Left ventricle myocardium superior (tissue), 1 donor: ENCODE data around the gene CEP85L. TPM values are rescaled to one million over a fixed set of nuclear protein-coding genes. Genes with fewer than 3 reads are reported as not detected.
A peak's percentile ranks its signal among the peaks of the same experiment; 100 is the strongest.

Source experiments
- ATAC-seq: fragments of 200-7000 bp; cut with Tn5 transposase; one replicate; pipeline ENCODE4 v1.9.1; 2020; ENCODE audit warnings: mild to moderate bottlenecking, moderate library complexity
- DNase-seq: peaks from one replicate; pipeline ENCODE4 v3.0.0-alpha.2; 2020
- intact Hi-C: fragments of 100-400 bp; cut with micrococcal nuclease; formaldehyde crosslinking; loops from one replicate; pipeline ENCODE4 v1.11.0; 2022
- total RNA-seq: library from RNA; stranded (reverse); fragmentation: NEBNext Ultra II Directional; extraction: Animal tissue kit (Norgen Biotek cat#: 25700); gene quantifications from one replicate; pipeline ENCODE4 v1.2.1, GENCODE V29; 2021
- donor health status: DM: no; HTN: yes; CAD: no; lungs with severe emphysema.

CEP85L gene
- total RNA-seq, 1 donor from 2014 or later: 14.5 TPM

DNA sequence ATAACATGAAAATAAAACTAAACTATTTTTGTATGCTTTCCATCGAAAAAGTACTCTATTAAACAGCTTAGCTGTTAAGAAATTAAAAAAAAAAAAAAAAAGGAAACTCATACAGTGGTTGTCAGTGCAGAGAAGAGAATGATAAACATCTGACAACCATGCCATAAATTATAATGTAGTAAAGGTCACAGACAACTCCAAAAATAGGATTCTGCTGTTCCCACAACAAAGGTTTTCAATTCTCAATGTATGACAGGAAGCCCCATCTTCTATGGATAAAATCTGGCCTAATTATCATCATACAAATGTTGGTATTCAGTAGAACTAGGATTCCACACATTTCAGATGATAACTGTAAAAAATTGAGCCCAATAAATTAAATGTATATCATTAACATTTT is 98.3 kb downstream of the CEP85L start:
- ATAC-seq (no peak), DNase-seq (no peak)
- intact Hi-C loops: loop anchor here (5.0 kb wide), 1 partner anchor 181 kb away; no protein-coding TSS in a partner anchor

DNA sequence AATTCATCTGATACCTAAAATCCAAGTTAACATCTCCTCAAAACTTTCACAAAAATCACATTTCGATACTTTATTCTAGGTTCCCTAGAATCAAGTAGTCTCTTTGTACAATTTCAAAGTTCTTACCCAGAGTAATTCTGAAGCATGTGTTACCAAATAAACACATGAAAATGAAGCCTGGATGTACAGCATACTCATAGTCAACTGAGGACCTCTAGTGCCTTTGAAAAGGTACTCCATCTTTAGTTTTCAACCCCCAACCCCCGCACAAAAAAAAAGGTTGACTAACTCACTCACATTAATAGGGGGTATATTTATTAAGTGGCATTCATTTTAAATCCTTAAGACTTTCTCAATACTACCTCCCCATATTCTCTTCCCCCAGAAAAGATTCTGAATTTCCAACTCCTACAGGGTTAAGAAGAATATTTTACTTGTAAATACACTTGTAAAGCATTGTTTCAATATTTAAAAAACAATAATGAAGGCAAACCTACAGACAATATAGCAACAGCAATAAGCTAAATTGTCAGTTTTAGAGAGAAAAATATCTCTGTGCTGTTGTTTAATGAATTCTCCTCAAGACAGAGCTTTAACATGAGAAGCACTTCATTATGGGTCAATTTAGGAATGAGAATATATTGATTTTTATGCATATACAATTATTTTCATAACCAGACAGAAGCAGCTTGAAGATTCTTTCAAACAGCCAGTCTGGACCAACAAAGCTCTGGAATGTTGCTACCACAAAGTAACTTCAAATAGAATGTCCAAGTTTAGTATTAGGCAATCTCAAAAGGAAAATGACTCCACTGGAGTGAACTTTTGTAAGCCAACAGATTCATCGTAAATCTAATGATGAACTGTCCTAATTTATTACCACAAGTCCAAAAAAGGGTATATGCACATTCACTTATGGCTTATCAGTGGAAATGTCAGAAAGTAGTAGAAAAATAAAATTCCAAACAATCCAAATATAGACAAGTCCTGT is 100.0 kb downstream of the CEP85L start:
- DNase-seq (no peak), ATAC-seq (peak; percentile 55)
- intact Hi-C loops: loop anchor here (5.0 kb wide), 1 partner anchor 179 kb away; no protein-coding TSS in a partner anchor

DNA sequence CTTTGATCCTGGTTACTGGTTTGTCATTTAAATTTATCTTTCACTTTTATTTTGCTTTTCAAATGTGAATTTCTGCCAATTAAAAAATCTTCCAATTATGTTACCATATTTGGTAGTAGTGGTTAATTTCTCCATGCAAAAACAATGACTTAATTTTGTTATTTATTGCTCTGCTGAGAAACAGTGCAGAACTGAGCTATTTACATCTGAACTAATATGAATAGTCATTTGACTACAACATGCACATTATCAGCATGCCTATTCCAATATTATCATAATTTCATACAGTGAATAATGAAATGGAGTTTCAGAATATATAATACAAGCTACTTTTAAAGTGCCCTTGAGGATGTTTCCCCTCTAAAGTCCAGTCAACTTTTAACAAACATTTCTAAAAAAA is 102.8 kb downstream of the CEP85L start:
- DNase-seq (no peak), ATAC-seq (no peak)
- intact Hi-C loops: loop anchor here (5.0 kb wide), 1 partner anchor 261 kb away; no protein-coding TSS in a partner anchor

DNA sequence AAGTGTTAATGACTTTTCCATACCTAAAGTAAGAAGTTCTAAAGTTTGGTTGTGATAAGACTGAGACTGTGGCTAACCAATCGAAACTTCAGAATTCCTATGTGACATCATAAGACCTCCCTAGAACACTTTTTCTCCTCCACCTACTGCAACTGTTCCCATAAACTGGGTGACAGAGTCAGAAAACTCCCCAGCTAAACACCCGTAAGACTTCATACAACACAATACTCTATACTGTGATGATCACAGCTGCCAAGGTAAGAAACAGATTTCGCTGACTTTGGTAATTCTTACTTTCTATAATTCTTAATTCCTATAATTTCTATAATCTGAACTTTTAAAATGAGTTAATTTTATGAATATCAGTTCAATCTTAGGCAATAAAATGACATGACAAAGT is 103.3 kb downstream of the CEP85L start, which contains the start of gene PLN:
Gene PLN, plus strand, starts transcription at position 161 of the 400 bp plus-strand sequence. CDS start 10,626 bp downstream, outside the sequence.
- peak; percentile 88 for ATAC-seq
- DNase-seq: no peak
- intact Hi-C loops: loop anchor here (5.0 kb wide), 1 partner anchor 261 kb away; no protein-coding TSS in a partner anchor

DNA sequence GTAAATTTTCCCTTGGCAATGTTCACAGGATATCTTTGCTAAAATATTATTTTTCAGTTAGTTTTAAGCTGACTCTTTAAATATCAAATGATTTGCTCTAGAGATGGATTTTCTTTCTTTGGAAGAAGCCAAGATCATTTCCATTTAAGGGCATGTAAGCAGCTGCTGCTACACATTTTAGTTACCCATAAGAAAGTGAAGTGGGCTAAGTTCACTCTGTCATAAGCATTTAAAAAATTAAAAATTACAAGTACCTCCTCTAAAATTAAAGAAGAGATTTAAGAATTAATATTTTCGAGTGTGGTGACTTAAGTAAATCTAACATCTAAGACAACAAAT is 104.5 kb downstream of the CEP85L start:
- ATAC-seq (no peak), DNase-seq (no peak)
- intact Hi-C loops: loop anchor here (5.0 kb wide), 1 partner anchor 260 kb away; no protein-coding TSS in a partner anchor

DNA sequence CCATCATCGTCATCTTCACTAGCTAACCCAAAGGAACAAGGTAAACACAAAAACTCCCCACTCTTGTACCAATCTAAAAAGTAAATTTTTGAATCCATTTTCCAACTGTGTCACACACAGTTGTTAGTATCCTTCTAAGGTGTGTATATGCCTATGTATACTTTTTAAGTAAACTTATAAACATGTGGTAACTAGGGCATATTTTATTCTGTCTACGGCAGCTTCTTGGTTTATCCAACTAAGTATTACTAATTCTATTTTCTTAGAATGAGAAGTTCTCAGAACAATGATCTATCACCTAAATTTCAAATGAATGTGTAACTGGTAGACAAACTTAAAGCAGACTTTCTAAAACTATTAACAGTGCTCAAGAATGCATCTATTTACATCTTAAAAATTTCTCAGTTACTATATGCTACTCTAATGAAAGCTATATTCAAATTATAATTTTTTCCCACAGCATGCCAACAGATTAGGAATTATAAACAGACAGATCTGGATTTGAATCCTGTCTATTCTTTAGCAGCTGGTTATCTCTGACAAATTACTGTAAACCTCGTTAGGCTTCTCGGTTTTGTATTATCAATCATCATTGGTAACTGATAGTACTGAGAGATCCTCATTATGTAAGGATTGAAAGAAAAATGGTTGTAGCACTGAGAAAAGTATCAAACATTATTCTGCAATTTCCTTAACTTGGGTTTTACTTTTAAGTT is 105.1 kb downstream of the CEP85L start:
- intact Hi-C loops: loop anchor here (5.0 kb wide), 1 partner anchor 259 kb away; no protein-coding TSS in a partner anchor
- ATAC-seq: no peak

DNA sequence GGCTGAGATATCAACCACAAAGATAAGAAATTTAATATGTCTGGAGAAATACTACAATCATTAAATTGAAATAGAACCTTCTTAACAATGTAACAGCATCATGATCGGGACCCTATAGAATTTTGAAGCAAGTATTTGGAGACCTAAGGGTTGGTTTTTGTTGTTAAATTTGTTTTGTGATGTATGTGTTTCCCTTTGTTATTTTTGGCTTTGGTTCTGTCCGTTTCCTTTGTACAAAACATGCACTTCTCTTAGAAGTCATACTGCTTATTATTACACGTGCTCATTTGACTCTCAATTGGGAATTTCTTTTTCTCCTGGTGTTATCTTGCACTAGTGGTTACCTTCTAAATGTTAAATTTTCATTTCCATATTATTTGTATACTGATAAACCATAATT is 107.3 kb downstream of the CEP85L start:
- intact Hi-C loops: no loop called here
- ATAC-seq: no peak
- no peak for DNase-seq

More for the DNA sequence above, 105.1 kb downstream of the CEP85L start:
- DNase-seq: no peak

DNA sequence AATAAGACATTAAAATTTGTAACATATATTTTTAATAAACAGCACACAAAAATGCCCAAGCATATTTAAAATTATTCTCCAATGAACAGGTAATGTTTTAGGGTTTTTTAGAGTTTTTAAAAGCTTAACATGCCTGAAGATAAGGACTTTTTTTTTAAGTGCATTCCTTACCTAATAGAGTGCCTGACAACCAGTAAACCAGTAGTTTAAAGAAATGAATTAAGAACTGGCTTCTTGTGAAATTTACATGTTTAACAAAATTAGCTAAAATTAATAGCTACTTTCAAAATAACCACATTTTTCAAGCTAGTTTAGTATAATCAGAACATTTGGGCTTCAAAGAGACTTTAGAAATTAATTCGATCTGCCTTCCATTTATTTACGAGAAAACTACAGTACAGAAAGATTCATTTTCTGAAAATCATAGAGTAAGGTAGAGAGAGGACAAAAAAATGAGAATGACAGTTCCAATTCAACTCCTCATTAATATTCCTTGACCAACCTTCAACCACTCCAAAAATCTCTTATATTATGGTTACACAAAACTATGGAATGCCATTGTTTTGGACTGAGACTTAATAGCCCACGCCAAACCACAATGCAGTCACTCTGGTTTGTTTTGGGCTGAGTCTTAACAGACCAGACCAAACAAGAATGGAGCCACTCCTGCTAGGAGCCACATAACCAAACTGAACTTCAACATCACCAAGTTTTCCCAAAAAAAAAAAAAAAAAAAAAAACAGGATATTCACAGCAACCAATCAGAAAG is 109.0 kb downstream of the CEP85L start:
- DNase-seq: no peak
- intact Hi-C loops: no loop called here
- ATAC-seq: no peak

DNA sequence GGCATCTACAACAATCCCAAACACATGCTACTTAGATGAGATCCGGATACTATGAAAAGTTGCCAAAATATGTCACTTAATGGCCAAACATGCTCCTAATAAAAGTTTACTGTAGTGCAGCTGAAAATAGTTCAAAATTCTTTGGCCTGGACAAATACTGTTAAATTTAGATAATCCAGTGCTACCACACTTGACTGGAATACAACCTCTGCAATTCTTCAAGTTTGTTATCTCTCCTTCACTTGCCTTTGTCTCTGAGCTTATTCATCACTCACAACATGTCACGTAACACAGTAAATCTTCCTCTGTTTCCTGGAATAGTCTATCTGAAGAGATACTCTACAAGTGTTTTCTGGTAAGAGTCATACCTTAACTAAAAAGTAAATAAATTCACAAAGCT is 113.8 kb downstream of the CEP85L start:
- intact Hi-C loops: no loop called here
- ATAC-seq: peak; percentile 94

DNA sequence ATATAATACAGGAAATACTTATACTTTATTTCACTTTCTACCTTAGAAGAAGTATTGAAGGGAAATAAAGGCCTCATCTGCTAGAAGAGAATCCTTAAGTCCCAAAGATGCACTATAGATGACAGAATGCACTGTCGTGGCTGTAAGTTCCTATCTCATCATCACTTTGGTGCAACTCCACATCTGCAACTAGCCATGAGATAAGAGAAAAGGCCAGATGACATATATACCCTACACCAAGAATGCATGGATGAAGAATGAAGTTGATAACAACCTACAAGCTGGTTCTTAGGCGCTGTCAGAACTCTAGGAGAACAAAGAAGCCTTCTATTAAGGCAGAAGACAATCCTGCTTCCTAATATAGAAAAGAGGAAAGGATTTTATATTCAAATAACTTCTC is 114.9 kb downstream of the CEP85L start:
- DNase-seq (no peak), ATAC-seq (peak; percentile 28)
- intact Hi-C loops: no loop called here

More for the DNA sequence above, 113.8 kb downstream of the CEP85L start:
- no peak for DNase-seq

DNA sequence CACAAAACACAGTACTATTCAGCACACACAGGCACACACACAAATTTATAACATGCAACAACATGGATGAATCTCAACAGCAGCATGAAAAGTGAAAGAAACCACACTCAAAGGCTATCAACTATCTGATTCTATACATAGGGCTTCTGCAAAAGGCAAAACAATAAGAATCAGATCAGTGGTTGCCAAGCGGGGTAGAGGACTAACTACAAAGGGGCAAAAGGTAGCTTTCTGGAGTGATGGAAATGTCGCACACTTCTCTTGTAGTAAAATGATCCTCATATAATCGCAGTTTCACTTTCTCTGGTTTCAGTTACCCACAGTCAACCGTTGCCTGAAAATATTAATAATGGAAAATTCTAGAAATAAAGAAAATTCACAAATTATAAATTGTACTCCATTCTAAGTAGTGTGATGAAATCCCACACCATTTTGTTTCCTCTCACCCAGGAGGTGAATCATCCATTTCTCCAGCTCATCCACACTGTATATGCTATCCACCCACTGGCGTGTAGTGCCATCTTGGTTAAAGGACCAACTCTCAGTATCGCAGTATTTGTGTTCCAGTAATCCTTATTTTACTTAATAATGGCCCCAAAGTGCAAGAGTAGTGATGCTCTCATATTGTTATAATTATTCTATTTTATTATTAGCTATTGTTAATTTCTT is 116.1 kb downstream of the CEP85L start:
- DNase-seq (no peak), ATAC-seq (no peak)
- intact Hi-C loops: no loop called here

DNA sequence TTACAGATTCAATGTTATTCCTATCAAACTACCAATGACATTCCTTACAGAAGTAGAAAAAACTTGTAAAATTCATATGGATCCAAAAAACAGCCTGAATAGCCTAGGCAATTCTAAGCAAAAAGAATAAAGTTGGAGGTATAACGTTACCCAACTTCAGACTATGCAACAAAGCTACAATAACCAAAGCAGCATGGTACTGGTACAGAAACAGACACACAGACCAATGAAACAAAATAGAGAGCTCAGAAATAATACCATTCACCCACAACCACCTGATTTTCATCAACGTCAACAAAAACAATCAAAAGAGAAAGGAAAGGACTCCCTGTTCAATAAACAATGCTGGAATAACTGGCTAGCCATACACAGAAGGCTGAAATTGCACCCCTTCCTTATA is 120.4 kb downstream of the CEP85L start:
- no peak for ATAC-seq
- DNase-seq: no peak
- intact Hi-C loops: no loop called here

DNA sequence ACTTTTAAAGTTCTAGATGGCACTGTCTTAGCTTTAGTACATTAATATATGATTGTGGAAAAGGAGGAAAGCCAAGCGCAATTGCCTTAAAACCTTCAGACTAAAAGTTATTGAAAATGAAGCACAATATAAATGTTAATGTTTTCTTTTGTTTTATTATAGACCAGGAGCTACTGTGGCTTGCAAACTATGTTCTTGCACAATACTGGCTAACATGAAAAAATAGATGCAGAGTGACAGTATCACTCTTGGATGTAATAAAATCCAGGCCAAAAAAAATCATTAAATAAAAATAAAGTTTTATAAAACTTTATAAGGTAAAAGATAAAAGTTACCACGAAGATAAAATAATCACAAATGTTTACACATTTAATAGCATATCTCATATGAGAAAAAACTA is 121.6 kb downstream of the CEP85L start:
- ATAC-seq (no peak), DNase-seq (no peak)
- intact Hi-C loops: no loop called here

DNA sequence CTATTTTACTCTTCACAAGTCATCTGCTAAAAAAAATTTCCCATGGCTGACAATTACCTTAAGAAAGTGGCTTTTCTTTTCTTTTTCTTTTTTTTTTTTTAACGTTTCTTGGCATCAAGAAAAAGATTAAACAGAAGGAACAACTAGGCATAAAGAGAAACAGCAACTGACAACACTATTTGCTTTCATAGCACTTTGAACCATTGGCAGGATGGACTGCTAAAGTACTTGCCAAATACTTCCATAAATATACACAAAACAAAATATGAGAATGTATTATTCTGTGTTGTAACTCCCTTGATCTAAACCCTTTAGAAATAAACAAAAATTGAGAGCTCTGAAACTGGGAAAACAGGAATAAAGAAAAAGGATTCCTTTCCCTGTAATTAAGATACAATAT is 123.3 kb downstream of the CEP85L start:
- DNase-seq (no peak), ATAC-seq (no peak)
- intact Hi-C loops: no loop called here

DNA sequence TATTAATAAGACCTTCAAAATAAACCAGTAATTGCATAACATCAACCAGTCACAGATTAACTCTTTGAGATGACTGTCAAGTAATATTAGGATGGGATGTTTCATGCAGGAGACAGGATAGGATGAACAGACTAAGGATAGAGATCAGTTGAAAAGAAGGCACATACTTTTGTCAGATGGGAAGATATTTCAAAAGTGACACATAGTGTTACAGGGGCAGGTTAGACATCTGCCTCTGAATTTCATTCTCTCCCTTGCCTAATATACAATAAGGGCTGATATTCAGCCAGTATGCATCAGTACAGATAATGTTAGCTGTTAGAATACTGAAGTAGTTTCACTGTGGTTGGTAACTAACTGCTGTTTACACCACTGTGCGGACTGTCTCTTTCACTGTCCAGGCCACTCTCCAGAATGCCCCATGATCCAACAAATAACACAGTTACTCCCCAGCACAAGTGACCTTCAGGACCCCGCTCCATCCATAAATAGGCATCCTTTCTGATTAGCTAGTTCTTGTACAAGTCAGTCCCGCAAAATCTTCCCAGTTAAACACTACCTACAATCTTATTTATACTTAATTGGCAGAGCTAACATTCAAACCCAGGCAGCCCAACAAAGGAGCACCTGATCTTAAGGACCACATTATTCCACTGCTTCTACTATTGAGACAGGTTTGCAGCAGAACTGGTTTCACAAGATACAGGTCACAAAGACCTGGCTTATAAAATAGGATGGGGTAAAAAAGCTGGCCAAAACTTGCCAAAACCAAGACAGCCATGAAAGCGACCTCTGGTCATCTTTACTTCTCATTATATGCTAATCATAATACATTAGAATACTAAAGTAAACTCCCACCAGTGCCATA is 125.2 kb downstream of the CEP85L start:
- peak; percentile 74 for ATAC-seq
- intact Hi-C loops: no loop called here

DNA sequence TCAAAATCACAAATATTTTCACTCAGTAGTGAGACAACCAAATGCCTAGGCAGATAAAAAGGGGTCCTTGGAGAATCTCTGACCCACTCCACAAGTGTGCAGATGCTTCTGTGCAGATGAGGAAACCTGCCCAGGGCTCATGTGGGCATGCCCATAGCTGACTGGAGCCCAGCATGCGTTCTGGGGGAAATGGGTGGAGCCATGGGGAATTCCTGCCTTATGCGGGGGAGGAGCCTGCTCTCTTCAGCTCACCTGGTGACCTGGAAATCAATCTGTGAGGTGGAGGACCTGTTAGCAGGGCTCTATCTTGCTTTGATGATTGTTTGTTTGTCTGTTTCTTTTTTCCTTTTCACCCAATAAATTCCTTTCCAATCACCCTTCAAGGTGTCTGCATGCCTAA is 126.7 kb downstream of the CEP85L start:
- no peak for ATAC-seq
- no peak for DNase-seq
- intact Hi-C loops: no loop called here

More for the DNA sequence above, 125.2 kb downstream of the CEP85L start:
- DNase-seq: no peak

DNA sequence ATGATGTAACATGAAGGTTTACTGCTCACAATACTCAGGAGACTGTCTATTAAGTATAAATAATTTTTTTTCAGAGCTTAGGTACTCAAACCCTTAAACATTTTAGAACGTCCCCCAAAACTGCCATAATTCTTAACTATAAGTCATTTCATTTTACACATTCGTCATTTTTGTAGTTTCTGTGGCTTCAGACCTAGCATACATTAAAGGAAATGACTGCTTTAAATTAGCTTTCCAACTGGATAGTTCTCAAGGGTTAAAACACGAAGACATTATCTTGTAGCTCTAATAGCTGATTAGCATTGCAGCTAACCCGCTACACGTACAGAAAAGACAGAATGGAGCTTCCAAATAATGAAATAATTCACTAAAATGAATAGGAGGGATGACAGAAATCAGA is 128.2 kb downstream of the CEP85L start:
- intact Hi-C loops: no loop called here
- no peak for ATAC-seq
- no peak for DNase-seq

DNA sequence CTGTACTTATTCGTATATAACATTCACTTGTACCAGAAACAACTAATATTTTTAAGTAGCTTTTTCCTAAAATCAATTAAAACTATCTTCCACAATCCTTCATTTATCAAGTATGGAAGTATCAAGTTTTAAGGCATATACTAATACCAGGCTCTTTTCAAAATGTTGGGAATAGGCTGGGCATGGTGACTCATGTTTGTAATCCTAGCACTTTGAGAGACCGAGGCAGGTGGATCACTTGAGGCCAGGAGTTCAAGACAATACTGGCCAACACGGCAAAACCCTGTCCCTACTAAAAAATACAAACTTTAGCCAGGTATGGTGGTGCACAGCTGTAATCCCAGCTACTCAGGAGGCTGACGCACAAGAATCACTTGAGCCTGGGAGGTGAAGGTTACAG is 129.0 kb downstream of the CEP85L start:
- ATAC-seq: no peak
- no peak for DNase-seq
- intact Hi-C loops: no loop called here
